OCI-LY3 (cell line): ENCODE data around the gene TUB.

Experiments used
- EZH2phosphoT487 ChIP-seq: fragments of 200-600 bp; shearing (Covaris generic); IDR thresholded peaks from 2 replicates; pipeline ENCODE4 v1.6.1; 2018; ENCODE audit warnings: antibody characterized with exemption, mixed run types, low read depth
- TF ChIP-seq, protein P1 (sequence below): fragments of 200-600, 300-600 bp; sonication (generic); IDR thresholded peaks from 2 replicates; pipeline ENCODE4 v1.5.1; 2014; ENCODE audit warnings: antibody characterized with exemption, low read length, low read depth

DNA sequence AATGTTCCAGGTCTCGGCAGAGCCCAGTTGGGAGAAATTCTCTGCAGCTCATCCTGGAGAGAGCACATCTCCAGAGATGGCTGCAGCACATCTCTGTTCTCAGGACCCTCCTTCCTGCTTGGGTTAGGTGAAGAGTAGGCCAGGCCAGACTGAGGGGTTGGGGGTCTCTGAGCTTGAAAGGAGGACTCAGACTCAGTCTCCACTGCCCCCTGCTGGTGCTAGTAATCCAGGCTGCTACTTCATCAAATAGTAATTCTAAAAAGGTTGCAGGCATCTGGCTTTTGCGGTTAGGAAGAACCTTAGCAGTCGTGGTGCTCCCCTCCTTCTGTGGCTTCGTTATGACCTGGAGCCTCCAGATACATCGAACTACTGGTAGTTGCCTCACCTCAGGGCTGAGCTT lies 9.7 kb downstream of the TUB start:
- TF ChIP-seq EZH2phosphoT487 = no peak
- TF ChIP-seq, protein P1, sequence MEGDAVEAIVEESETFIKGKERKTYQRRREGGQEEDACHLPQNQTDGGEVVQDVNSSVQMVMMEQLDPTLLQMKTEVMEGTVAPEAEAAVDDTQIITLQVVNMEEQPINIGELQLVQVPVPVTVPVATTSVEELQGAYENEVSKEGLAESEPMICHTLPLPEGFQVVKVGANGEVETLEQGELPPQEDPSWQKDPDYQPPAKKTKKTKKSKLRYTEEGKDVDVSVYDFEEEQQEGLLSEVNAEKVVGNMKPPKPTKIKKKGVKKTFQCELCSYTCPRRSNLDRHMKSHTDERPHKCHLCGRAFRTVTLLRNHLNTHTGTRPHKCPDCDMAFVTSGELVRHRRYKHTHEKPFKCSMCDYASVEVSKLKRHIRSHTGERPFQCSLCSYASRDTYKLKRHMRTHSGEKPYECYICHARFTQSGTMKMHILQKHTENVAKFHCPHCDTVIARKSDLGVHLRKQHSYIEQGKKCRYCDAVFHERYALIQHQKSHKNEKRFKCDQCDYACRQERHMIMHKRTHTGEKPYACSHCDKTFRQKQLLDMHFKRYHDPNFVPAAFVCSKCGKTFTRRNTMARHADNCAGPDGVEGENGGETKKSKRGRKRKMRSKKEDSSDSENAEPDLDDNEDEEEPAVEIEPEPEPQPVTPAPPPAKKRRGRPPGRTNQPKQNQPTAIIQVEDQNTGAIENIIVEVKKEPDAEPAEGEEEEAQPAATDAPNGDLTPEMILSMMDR = peak; percentile 70
